ENCODE results near the gene MSANTD7. TPM values are rescaled to one million over a fixed set of nuclear protein-coding genes. Genes with fewer than 3 reads are reported as not detected.
"Not testable (repeated sequence)": the region's sequence is repeated elsewhere in the genome, so short reads cannot be mapped to it uniquely, and the experiment has no call there.

MSANTD7 gene
- polyA plus RNA-seq, 1 donor (not counting 4 experiments of a cell fraction or from before 2014, with no cell fraction given) = 8.6 TPM

DNA sequence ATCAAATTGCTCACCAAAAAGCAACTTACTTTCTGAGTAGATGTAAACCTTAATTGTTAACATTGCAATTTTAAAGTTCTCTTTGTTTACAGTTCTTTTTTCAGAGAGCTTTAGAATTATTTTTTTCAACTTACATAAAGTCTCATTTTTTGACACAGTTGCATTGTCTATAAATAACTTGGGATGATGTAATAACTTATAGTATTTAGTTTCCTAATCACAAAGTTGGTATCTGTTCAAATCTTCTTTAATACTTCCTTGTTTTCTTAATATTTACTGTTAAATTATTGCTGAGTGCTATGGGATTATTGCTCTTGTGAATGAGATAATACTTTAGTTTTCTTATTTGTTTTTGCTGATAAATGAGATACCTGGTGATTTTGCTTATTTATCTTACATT is 21.7 kb downstream of the MSANTD7 start:
- H2AFZ ChIP-seq (ENCODE audit: control insufficient read depth, low read length) = no peak overlapping the region
- H3K27me3 ChIP-seq (ENCODE audit: control insufficient read depth, extremely low read depth, insufficient read depth, low read length) = no peaks in the 10 kb centered on the region
- no peak for TF ChIP-seq EZH2 (IDR thresholded peaks at IDR 0.05; ENCODE audit: low read length)
- no peak for TF ChIP-seq CTCF (optimal IDR thresholded peaks at IDR 0.05 in 1 of 3, IDR thresholded peaks at IDR 0.05 in 1 of 3, conservative IDR thresholded peaks at IDR 0.05 in 1 of 3; ENCODE audit: extremely low read depth in 1 of 3, insufficient read depth in 2 of 3, low read length in 3 of 3)
- dilution Hi-C loops (cut with MboI; ENCODE audit: extremely low pct_ligation_motif_present, low sequenced_read_pairs) = no loop called here
- no peaks in the 10 kb centered on the region for H4K20me1 ChIP-seq (ENCODE audit: control insufficient read depth, extremely low read depth, insufficient read depth, low read length)
- H3K27ac ChIP-seq (ENCODE audit: control insufficient read depth, insufficient read depth, low read length) = no peak overlapping the region
- H3K4me2 ChIP-seq (ENCODE audit: control insufficient read depth, extremely low read depth, insufficient read depth, low read depth, low read length) = no peak overlapping the region
- H3K9ac ChIP-seq (ENCODE audit: control insufficient read depth, extremely low read depth, insufficient read depth, low read length) = no peak overlapping the region
- no peaks in the 10 kb centered on the region for H3K79me2 ChIP-seq (ENCODE audit: control insufficient read depth, insufficient read depth, low read length)
- H3K36me3 ChIP-seq (ENCODE audit: control insufficient read depth in 2 of 2, extremely low read depth in 1 of 2, insufficient read depth in 2 of 2, low read length in 2 of 2) = peaks cover 7 to 10% of the 10 kb centered on the region in 2 experiments
- DNase-seq (ENCODE audit: low read depth, low spot score) (no peak), FAIRE-seq (no peak)
- H3K9me1 ChIP-seq (ENCODE audit: control insufficient read depth, extremely low read depth, insufficient read depth, low read length) = no peaks in the 10 kb centered on the region
- H3K9me3 ChIP-seq (ENCODE audit: control insufficient read depth, low read depth, low read length) = no peaks in the 10 kb centered on the region
- no peaks in the 10 kb centered on the region for H3K4me1 ChIP-seq (ENCODE audit: control insufficient read depth, extremely low read depth, insufficient read depth, low read length)
- no peak overlapping the region for H3K4me3 ChIP-seq (ENCODE audit: control insufficient read depth in 2 of 3, extremely low read depth in 1 of 3, insufficient read depth in 2 of 3, low read depth in 1 of 3, low read length in 3 of 3)

GRCh38 chr10:14860791-14861190 is 22.7 kb downstream of the MSANTD7 start:
- Histone ChIP-seq H3K4me1 (ENCODE audit: control insufficient read depth, extremely low read depth, insufficient read depth, low read length) (no peaks in the 10 kb centered on the region), H3K9ac (ENCODE audit: control insufficient read depth, extremely low read depth, insufficient read depth, low read length) (no peak overlapping the region), H2AFZ (ENCODE audit: control insufficient read depth, low read length) (no peak overlapping the region), H3K4me2 (ENCODE audit: control insufficient read depth, extremely low read depth, insufficient read depth, low read depth, low read length) (no peak overlapping the region), H4K20me1 (ENCODE audit: control insufficient read depth, extremely low read depth, insufficient read depth, low read length) (no peaks in the 10 kb centered on the region), H3K27ac (ENCODE audit: control insufficient read depth, insufficient read depth, low read length) (no peak overlapping the region), H3K9me1 (ENCODE audit: control insufficient read depth, extremely low read depth, insufficient read depth, low read length) (no peaks in the 10 kb centered on the region), H3K27me3 (ENCODE audit: control insufficient read depth, extremely low read depth, insufficient read depth, low read length) (no peaks in the 10 kb centered on the region), H3K9me3 (ENCODE audit: control insufficient read depth, low read depth, low read length) (no peaks in the 10 kb centered on the region), H3K36me3 (ENCODE audit: control insufficient read depth in 2 of 2, extremely low read depth in 1 of 2, insufficient read depth in 2 of 2, low read length in 2 of 2) (peaks cover 7 to 9% of the 10 kb centered on the region in 2 experiments), H3K4me3 (ENCODE audit: control insufficient read depth in 2 of 3, extremely low read depth in 1 of 3, insufficient read depth in 2 of 3, low read depth in 1 of 3, low read length in 3 of 3) (no peak overlapping the region), H3K79me2 (ENCODE audit: control insufficient read depth, insufficient read depth, low read length) (no peaks in the 10 kb centered on the region)
- no peak for DNase-seq (ENCODE audit: low read depth, low spot score)
- FAIRE-seq = no peak
- dilution Hi-C loops (cut with MboI; ENCODE audit: extremely low pct_ligation_motif_present, low sequenced_read_pairs) = no loop called here
- TF ChIP-seq EZH2 (IDR thresholded peaks at IDR 0.05; ENCODE audit: low read length) = no peak
- TF ChIP-seq CTCF (optimal IDR thresholded peaks at IDR 0.05 in 1 of 3, IDR thresholded peaks at IDR 0.05 in 1 of 3, conservative IDR thresholded peaks at IDR 0.05 in 1 of 3; ENCODE audit: extremely low read depth in 1 of 3, insufficient read depth in 2 of 3, low read length in 3 of 3) = no peak

GRCh38 chr10:14864466-14864865 is 26.4 kb downstream of the MSANTD7 start:
- H2AFZ ChIP-seq (ENCODE audit: control insufficient read depth, low read length); H3K9me1 ChIP-seq (ENCODE audit: control insufficient read depth, extremely low read depth, insufficient read depth, low read length); H3K27ac ChIP-seq (ENCODE audit: control insufficient read depth, insufficient read depth, low read length); H3K4me2 ChIP-seq (ENCODE audit: control insufficient read depth, extremely low read depth, insufficient read depth, low read depth, low read length); dilution Hi-C loops (cut with MboI; ENCODE audit: extremely low pct_ligation_motif_present, low sequenced_read_pairs); H3K9me3 ChIP-seq (ENCODE audit: control insufficient read depth, low read depth, low read length); H3K4me1 ChIP-seq (ENCODE audit: control insufficient read depth, extremely low read depth, insufficient read depth, low read length); DNase-seq (ENCODE audit: low read depth, low spot score); H3K4me3 ChIP-seq (ENCODE audit: control insufficient read depth in 2 of 3, extremely low read depth in 1 of 3, insufficient read depth in 2 of 3, low read depth in 1 of 3, low read length in 3 of 3); H3K27me3 ChIP-seq (ENCODE audit: control insufficient read depth, extremely low read depth, insufficient read depth, low read length); FAIRE-seq; H3K9ac ChIP-seq (ENCODE audit: control insufficient read depth, extremely low read depth, insufficient read depth, low read length); H4K20me1 ChIP-seq (ENCODE audit: control insufficient read depth, extremely low read depth, insufficient read depth, low read length); H3K79me2 ChIP-seq (ENCODE audit: control insufficient read depth, insufficient read depth, low read length): not testable (repeated sequence)
- H3K36me3 ChIP-seq (ENCODE audit: control insufficient read depth in 2 of 2, extremely low read depth in 1 of 2, insufficient read depth in 2 of 2, low read length in 2 of 2) = peaks cover 9 to 11% of the 10 kb centered on the region in 2 experiments

DNA sequence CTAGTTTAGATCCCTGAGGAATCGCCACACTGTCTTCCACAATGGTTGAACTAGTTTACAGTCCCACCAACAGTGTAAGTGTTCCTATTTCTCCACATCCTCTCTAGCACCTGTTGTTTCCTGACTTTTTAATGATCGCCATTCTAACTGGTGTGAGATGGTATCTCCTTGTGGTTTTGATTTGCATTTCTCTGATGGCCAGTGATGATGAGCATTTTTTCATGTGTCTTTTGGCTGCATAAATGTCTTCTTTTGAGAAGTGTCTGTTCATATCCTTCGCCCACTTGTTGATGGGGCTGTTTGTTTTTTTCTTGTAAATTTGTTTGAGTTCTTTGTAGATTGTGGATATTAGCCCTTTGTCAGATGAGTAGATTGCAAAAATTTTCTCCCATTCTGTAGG is 26.8 kb downstream of the MSANTD7 start:
- H3K4me1 ChIP-seq (ENCODE audit: control insufficient read depth, extremely low read depth, insufficient read depth, low read length); H3K27me3 ChIP-seq (ENCODE audit: control insufficient read depth, extremely low read depth, insufficient read depth, low read length); FAIRE-seq; H3K27ac ChIP-seq (ENCODE audit: control insufficient read depth, insufficient read depth, low read length); H3K9ac ChIP-seq (ENCODE audit: control insufficient read depth, extremely low read depth, insufficient read depth, low read length); dilution Hi-C loops (cut with MboI; ENCODE audit: extremely low pct_ligation_motif_present, low sequenced_read_pairs); H3K79me2 ChIP-seq (ENCODE audit: control insufficient read depth, insufficient read depth, low read length); H3K9me3 ChIP-seq (ENCODE audit: control insufficient read depth, low read depth, low read length); H3K4me2 ChIP-seq (ENCODE audit: control insufficient read depth, extremely low read depth, insufficient read depth, low read depth, low read length); H3K4me3 ChIP-seq (ENCODE audit: control insufficient read depth in 2 of 3, extremely low read depth in 1 of 3, insufficient read depth in 2 of 3, low read depth in 1 of 3, low read length in 3 of 3); H4K20me1 ChIP-seq (ENCODE audit: control insufficient read depth, extremely low read depth, insufficient read depth, low read length); H3K9me1 ChIP-seq (ENCODE audit: control insufficient read depth, extremely low read depth, insufficient read depth, low read length); H2AFZ ChIP-seq (ENCODE audit: control insufficient read depth, low read length); DNase-seq (ENCODE audit: low read depth, low spot score): not testable (repeated sequence)
- peaks cover 9 to 11% of the 10 kb centered on the region in 2 experiments for H3K36me3 ChIP-seq (ENCODE audit: control insufficient read depth in 2 of 2, extremely low read depth in 1 of 2, insufficient read depth in 2 of 2, low read length in 2 of 2)

Data from keratinocyte (primary cell).